Measurements from ENCODE around the gene NACC2. TPM values are rescaled to one million over a fixed set of nuclear protein-coding genes. Genes with fewer than 3 reads are reported as not detected.

NACC2 gene
- total and polyA plus RNA-seq, 2 donors (not counting 1 experiment from before 2014, with no cell fraction given), result 0.34 to 1.9 TPM

- CTCF ChIA-PET, result no interaction called here
- peak overlapping the region; percentile 76 for H3K27ac Mint-ChIP-seq
- intact Hi-C loops (cut with micrococcal nuclease), result no loop called here
Observed at GRCh38 chr9:136056546-136057235, 38.4 kb downstream of the NACC2 start.

More at GRCh38 chr9:136056546-136057235, 38.4 kb downstream of the NACC2 start:
- Histone ChIP-seq H3K4me3 (ENCODE audit: control extremely low read depth in 1 of 5, extremely low read depth in 1 of 5, insufficient read depth in 1 of 5, low read depth in 2 of 5, low read length in 4 of 5) (no peak overlapping the region), H2AFZ (ENCODE audit: insufficient read depth, low read depth, low read length, poor library complexity, severe bottlenecking) (no peak overlapping the region), H3K27me3 (replicated peaks in 1 of 4; ENCODE audit: control extremely low read depth in 1 of 4, control insufficient read depth in 3 of 4, insufficient read depth in 4 of 4, low read length in 3 of 4) (peaks cover 0 to 38% (median 3%) of the 10 kb centered on the region in 4 experiments), H4K20me1 (ENCODE audit: control insufficient read depth, insufficient read depth, low read length, poor library complexity, severe bottlenecking) (no peaks in the 10 kb centered on the region), H3K9ac (ENCODE audit: low read length) (no peak overlapping the region), H3K79me2 (ENCODE audit: control insufficient read depth, insufficient read depth, low read length) (no peaks in the 10 kb centered on the region), H3K4me1 (ENCODE audit: control insufficient read depth in 2 of 2, insufficient read depth in 2 of 2, low read length in 2 of 2) (peaks cover 3 to 29% of the 10 kb centered on the region in 2 donors), H3K36me3 (replicated peaks in 1 of 2; ENCODE audit: control extremely low read depth in 1 of 2, control insufficient read depth in 1 of 2, extremely low read depth in 1 of 2, insufficient read depth in 2 of 2, low read length in 1 of 2) (no peaks in the 10 kb centered on the region), H3K27ac (ENCODE audit: low read length in 2 of 2) (no peak overlapping the region), H3K9me3 (ENCODE audit: control extremely low read depth in 1 of 3, control insufficient read depth in 2 of 3, insufficient read depth in 1 of 3, low read length in 2 of 3) (peaks cover 0 to 3% (median 0%) of the 10 kb centered on the region in 3 donors), H3K4me2 (replicated peaks; ENCODE audit: low read depth, low read length, poor library complexity, severe bottlenecking) (no peak overlapping the region)
- no peaks in the 10 kb centered on the region for H3K9me3 Mint-ChIP-seq (ENCODE audit: insufficient read depth)
- 95% methylated on average over 21 of the region's 25 CpGs for WGBS (ENCODE audit: insufficient coverage)
- DNase-seq (no peak), ATAC-seq (ENCODE audit: low read depth) (no peak)
- peak overlapping the region; percentile 78 for H3K4me3 Mint-ChIP-seq
- POLR2A ChIA-PET, result no interaction called here
- TF ChIP-seq EZH2 (IDR thresholded peaks at IDR 0.05; ENCODE audit: borderline replicate concordance, insufficient read depth, low read depth, low read length, poor library complexity, severe bottlenecking), result no peak
- TF ChIP-seq, protein P1, sequence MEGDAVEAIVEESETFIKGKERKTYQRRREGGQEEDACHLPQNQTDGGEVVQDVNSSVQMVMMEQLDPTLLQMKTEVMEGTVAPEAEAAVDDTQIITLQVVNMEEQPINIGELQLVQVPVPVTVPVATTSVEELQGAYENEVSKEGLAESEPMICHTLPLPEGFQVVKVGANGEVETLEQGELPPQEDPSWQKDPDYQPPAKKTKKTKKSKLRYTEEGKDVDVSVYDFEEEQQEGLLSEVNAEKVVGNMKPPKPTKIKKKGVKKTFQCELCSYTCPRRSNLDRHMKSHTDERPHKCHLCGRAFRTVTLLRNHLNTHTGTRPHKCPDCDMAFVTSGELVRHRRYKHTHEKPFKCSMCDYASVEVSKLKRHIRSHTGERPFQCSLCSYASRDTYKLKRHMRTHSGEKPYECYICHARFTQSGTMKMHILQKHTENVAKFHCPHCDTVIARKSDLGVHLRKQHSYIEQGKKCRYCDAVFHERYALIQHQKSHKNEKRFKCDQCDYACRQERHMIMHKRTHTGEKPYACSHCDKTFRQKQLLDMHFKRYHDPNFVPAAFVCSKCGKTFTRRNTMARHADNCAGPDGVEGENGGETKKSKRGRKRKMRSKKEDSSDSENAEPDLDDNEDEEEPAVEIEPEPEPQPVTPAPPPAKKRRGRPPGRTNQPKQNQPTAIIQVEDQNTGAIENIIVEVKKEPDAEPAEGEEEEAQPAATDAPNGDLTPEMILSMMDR (IDR thresholded peaks at IDR 0.05), result no peak
- H3K4me1 Mint-ChIP-seq, result peaks cover 22% of the 10 kb centered on the region
- peaks cover 18% of the 10 kb centered on the region for H3K27me3 Mint-ChIP-seq
